HEK293T (cell line): Measurements from ENCODE around the gene HIVEP2.

Experiments used
- ARNT ChIP-seq: fragments of 450-650 bp; IDR thresholded peaks from 2 replicates; pipeline ENCODE4 v1.6.1; 2017; ENCODE audit warnings: mild to moderate bottlenecking
- BHLHE40 ChIP-seq: fragments of 450-650 bp; IDR thresholded peaks from 2 replicates; pipeline ENCODE4 v1.6.1; 2016; ENCODE audit warnings: mild to moderate bottlenecking, moderate library complexity, borderline replicate concordance
- CTBP1 ChIP-seq: fragments of 450-650 bp; IDR thresholded peaks from 2 replicates; pipeline ENCODE4 v1.6.1; 2016; ENCODE audit warnings: borderline replicate concordance
- FOXA1 ChIP-seq: fragments of 450-650 bp; IDR thresholded peaks from 2 replicates; pipeline ENCODE4 v1.6.1; 2016; ENCODE audit warnings: mild to moderate bottlenecking
- FOXK2 ChIP-seq: fragments of 450-650 bp; IDR thresholded peaks from 2 replicates; pipeline ENCODE4 v1.6.1; 2016; ENCODE audit warnings: mild to moderate bottlenecking
- FOXM1 ChIP-seq: fragments of 450-650 bp; IDR thresholded peaks from 2 replicates; pipeline ENCODE4 v1.6.1; 2017; ENCODE audit warnings: mild to moderate bottlenecking, borderline replicate concordance
- HDGF ChIP-seq: fragments of 450-650 bp; IDR thresholded peaks from 2 replicates; pipeline ENCODE4 v1.6.1; 2017; ENCODE audit warnings: antibody characterized with exemption, borderline replicate concordance
- LEF1 ChIP-seq: fragments of 450-650 bp; IDR thresholded peaks from 2 replicates; pipeline ENCODE4 v1.6.1; 2017; ENCODE audit warnings: mild to moderate bottlenecking, borderline replicate concordance
- NFRKB ChIP-seq: fragments of 450-650 bp; IDR thresholded peaks from 2 replicates; pipeline ENCODE4 v1.6.1; 2016; ENCODE audit warnings: mild to moderate bottlenecking, moderate library complexity
- SUZ12 ChIP-seq: fragments of 450-650 bp; IDR thresholded peaks from 2 replicates; pipeline ENCODE4 v1.6.1; 2016; ENCODE audit warnings: mild to moderate bottlenecking
- TARDBP ChIP-seq: fragments of 450-650 bp; IDR thresholded peaks from 2 replicates; pipeline ENCODE4 v1.6.1; 2016
- ZNF384 ChIP-seq: fragments of 450-650 bp; IDR thresholded peaks from 2 replicates; pipeline ENCODE4 v1.6.1; 2016
- TF ChIP-seq, protein P1 (sequence below): fragments of 450-650 bp; IDR thresholded peaks from 2 replicates; pipeline ENCODE4 v1.6.1; 2016

DNA sequence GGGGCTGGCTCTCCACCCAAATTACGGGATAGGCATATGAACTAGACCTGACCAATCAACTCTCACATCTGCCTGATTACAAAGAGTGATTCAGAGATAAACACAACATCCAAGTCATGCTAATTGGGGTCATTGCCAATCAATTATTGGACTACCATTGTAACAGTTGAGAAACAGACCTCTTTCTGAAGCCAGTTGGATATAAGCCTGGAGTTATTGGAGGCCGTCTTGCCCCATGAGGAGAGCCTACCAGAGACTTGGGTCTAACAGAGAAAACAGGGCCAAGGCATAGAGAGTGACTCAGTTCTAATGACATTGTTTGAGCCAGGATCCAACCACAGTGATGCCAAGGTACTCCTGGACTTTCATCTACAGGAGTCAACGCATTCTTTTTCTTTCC lies 39.4 kb upstream of the HIVEP2 start:
- TF ChIP-seq TARDBP = no peak
- no peak for TF ChIP-seq FOXM1
- TF ChIP-seq CTBP1 = no peak
- TF ChIP-seq LEF1 = no peak
- TF ChIP-seq HDGF = no peak
- TF ChIP-seq BHLHE40 = no peak
- TF ChIP-seq FOXK2 = no peak
- no peak for TF ChIP-seq FOXA1
- TF ChIP-seq, protein P1, sequence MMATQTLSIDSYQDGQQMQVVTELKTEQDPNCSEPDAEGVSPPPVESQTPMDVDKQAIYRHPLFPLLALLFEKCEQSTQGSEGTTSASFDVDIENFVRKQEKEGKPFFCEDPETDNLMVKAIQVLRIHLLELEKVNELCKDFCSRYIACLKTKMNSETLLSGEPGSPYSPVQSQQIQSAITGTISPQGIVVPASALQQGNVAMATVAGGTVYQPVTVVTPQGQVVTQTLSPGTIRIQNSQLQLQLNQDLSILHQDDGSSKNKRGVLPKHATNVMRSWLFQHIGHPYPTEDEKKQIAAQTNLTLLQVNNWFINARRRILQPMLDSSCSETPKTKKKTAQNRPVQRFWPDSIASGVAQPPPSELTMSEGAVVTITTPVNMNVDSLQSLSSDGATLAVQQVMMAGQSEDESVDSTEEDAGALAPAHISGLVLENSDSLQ = no peak
- TF ChIP-seq SUZ12 = no peak
- TF ChIP-seq ZNF384 = no peak
- TF ChIP-seq NFRKB = no peak
- no peak for TF ChIP-seq ARNT
